Esophagus muscularis mucosa (tissue), 4 donors: ENCODE measurements around the gene MMP21. TPM values are rescaled to one million over a fixed set of nuclear protein-coding genes. Genes with fewer than 3 reads are reported as not detected.
A peak's percentile ranks its signal among the peaks of the same experiment; 100 is the strongest.

ENCODE experiments used
- DNase-seq: peaks from one replicate; pipeline ENCODE4 v3.0.0-alpha.2; 2017; ENCODE audit errors: extremely low spot score
- H3K27ac ChIP-seq, 4 donors: fragments of 200-600 bp; sonication (generic); replicated peaks in 1 of 4; 1 replicate in 3 of 4; 2 replicates in 1 of 4; pipeline ENCODE4 v1.5.1; 2016 to 2019; ENCODE audit warnings: mild to moderate bottlenecking in 1 of 4
- H3K27me3 ChIP-seq, 4 donors: fragments of 200-600 bp; sonication (generic); one replicate each; pipeline versions ENCODE4 v1.5.1 to v1.6.0; 2016 to 2019
- H3K36me3 ChIP-seq, 4 donors: fragments of 200-600 bp; sonication (generic); one replicate each; pipeline ENCODE4 v1.5.1; 2016 to 2019
- H3K4me1 ChIP-seq, 4 donors: fragments of 200-600 bp; sonication (generic); one replicate each; pipeline ENCODE4 v1.5.1; 2016 to 2019
- H3K4me3 ChIP-seq, 4 donors: fragments of 200-600 bp; sonication (generic); 1 replicate in 2 of 4; 2 replicates in 2 of 4; pipeline ENCODE4 v1.5.1; 2016 to 2019; ENCODE audit warnings: mild to moderate bottlenecking in 4 of 4, moderate library complexity in 1 of 4
- H3K9me3 ChIP-seq, 4 donors: fragments of 200-600 bp; sonication (generic); 1 replicate in 3 of 4; 2 replicates in 1 of 4; pipeline ENCODE4 v1.5.1; 2016 to 2019
- CTCF ChIP-seq, 3 experiments: fragments of 200-600 bp in 2 of 3; fragments of 450-650 bp in 1 of 3; sonication (generic) in 2 of 3; IDR thresholded peaks; one replicate each; pipeline ENCODE4 v1.5.1; 2017 to 2019; ENCODE audit warnings: antibody characterized with exemption in 3 of 3, mild to moderate bottlenecking in 2 of 3, moderate library complexity in 1 of 3
- EP300 ChIP-seq: sonication (generic); formaldehyde crosslinking; IDR thresholded peaks from one replicate; pipeline ENCODE4 v1.6.1; 2017; ENCODE audit warnings: antibody characterized with exemption
- POLR2A ChIP-seq: fragments of 450-650 bp; IDR thresholded peaks from one replicate; pipeline ENCODE4 v1.6.1; 2017; ENCODE audit warnings: antibody characterized with exemption, moderate library complexity, mild to moderate bottlenecking, low read depth
- POLR2AphosphoS5 ChIP-seq, 2 donors: sonication (generic); formaldehyde crosslinking; IDR thresholded peaks; one replicate each; pipeline ENCODE4 v1.6.1; 2017; ENCODE audit warnings: antibody characterized with exemption in 2 of 2
- WGBS: methylation state at CpG from one replicate; pipeline ENCODE4 v1.1.5; 2018; 5-methylcytosine and 5-hydroxymethylcytosine counted together
- intact Hi-C: fragments of 100-400 bp; cut with DNase I; formaldehyde crosslinking; loops from one replicate; pipeline ENCODE4 v1.15.1; 2023
- total RNA-seq, 4 donors: library from RNA; depleted of rRNA; stranded (reverse); fragments of >200 nt; gene quantifications; one replicate each; pipeline versions ENCODE4 v1.1.0 to v1.2.1, GENCODE V29; 2016

Gene MMP21
- total RNA-seq, 4 donors from 2014 or later = not detected

- H3K36me3 ChIP-seq = peaks cover 0 to 5% (median 0%) of the 10 kb centered on the region in 4 donors
- no peak for DNase-seq
- intact Hi-C loops = no loop called here
- no peaks in the 10 kb centered on the region for H3K9me3 ChIP-seq
- H3K27ac ChIP-seq = no peak overlapping the region
- peaks cover 0 to 7% (median 0%) of the 10 kb centered on the region in 4 donors for H3K27me3 ChIP-seq
- H3K4me1 ChIP-seq = peaks cover 4 to 7% (median 6%) of the 10 kb centered on the region in 4 donors
- WGBS = 71% methylated on average over 15 of the region's 75 CpGs
- peak overlapping the region; percentile 31 to 42 (median 39) for H3K4me3 ChIP-seq
- TF ChIP-seq POLR2AphosphoS5 (IDR thresholded peaks at IDR 0.05) (no peak), CTCF (IDR thresholded peaks at IDR 0.05) (no peak)
Measured at GRCh38 chr10:125773687-125774543, 1.7 kb downstream of the MMP21 start.

GRCh38 chr10:125772864-125773180 lies 2.8 kb downstream of the MMP21 start:
- peaks cover 0 to 5% (median 0%) of the 10 kb centered on the region in 4 donors for H3K36me3 ChIP-seq
- peaks cover 4 to 18% (median 17%) of the 10 kb centered on the region in 4 donors for H3K4me1 ChIP-seq
- peaks cover 0 to 7% (median 0%) of the 10 kb centered on the region in 4 donors for H3K27me3 ChIP-seq
- no peak overlapping the region for H3K27ac ChIP-seq
- no peak overlapping the region for H3K4me3 ChIP-seq
- WGBS = 88% methylated on average over 5 of the region's 11 CpGs
- no peaks in the 10 kb centered on the region for H3K9me3 ChIP-seq
- DNase-seq = no peak
- intact Hi-C loops = no loop called here
- no peak for TF ChIP-seq POLR2A
- TF ChIP-seq CTCF (IDR thresholded peaks at IDR 0.05) = no peak
- TF ChIP-seq EP300 = no peak
- no peak for TF ChIP-seq POLR2AphosphoS5 (IDR thresholded peaks at IDR 0.05)

- DNase-seq = no peak
- H3K4me1 ChIP-seq = peaks cover 4 to 23% (median 20%) of the 10 kb centered on the region in 4 donors
- H3K4me3 ChIP-seq = no peak overlapping the region
- no peak overlapping the region for H3K27ac ChIP-seq
- peaks cover 0 to 5% (median 0%) of the 10 kb centered on the region in 4 donors for H3K36me3 ChIP-seq
- TF ChIP-seq CTCF (IDR thresholded peaks at IDR 0.05) = no peak
- no peak for TF ChIP-seq POLR2A
- TF ChIP-seq EP300 = no peak
- no peak for TF ChIP-seq POLR2AphosphoS5 (IDR thresholded peaks at IDR 0.05)
- intact Hi-C loops = no loop called here
- H3K27me3 ChIP-seq = peaks cover 0 to 7% (median 0%) of the 10 kb centered on the region in 4 donors
- 96% methylated on average over 22 of the region's 28 CpGs for WGBS
- H3K9me3 ChIP-seq = no peaks in the 10 kb centered on the region
Measured at GRCh38 chr10:125772112-125772863, 3.3 kb downstream of the MMP21 start.

GRCh38 chr10:125770844-125771243 lies 4.8 kb downstream of the MMP21 start:
- Histone ChIP-seq H3K27me3 (peaks cover 0 to 7% (median 0%) of the 10 kb centered on the region in 4 donors), H3K4me1 (peaks cover 4 to 27% (median 20%) of the 10 kb centered on the region in 4 donors), H3K9me3 (no peaks in the 10 kb centered on the region), H3K36me3 (peaks cover 0 to 8% (median 2%) of the 10 kb centered on the region in 4 donors), H3K4me3 (no peak overlapping the region), H3K27ac (no peak overlapping the region)
- peak; percentile 55 for DNase-seq
- TF ChIP-seq POLR2A (no peak), POLR2AphosphoS5 (IDR thresholded peaks at IDR 0.05) (no peak), EP300 (no peak), CTCF (IDR thresholded peaks at IDR 0.05) (no peak)
- intact Hi-C loops = no loop called here
- WGBS = 91% methylated on average over 5 of the region's 5 CpGs
